ENCODE data around the gene DUS3L. TPM values are rescaled to one million over a fixed set of nuclear protein-coding genes. Genes with fewer than 3 reads are reported as not detected.
"Not testable (repeated sequence)": the region's sequence is repeated elsewhere in the genome, so short reads cannot be mapped to it uniquely, and the experiment has no call there.

The DUS3L gene
- total RNA-seq, 1 donor from 2014 or later, result 61.1 TPM

GRCh38 chr19:5749505-5749904 is 41.5 kb downstream of the DUS3L start:
- Mint-ChIP-seq H3K4me3 (no peak overlapping the region), H3K27ac (no peak overlapping the region), H3K27me3 (ENCODE audit: low read depth) (peaks cover 10% of the 10 kb centered on the region), H3K36me3 (no peaks in the 10 kb centered on the region), H3K9me3 (no peaks in the 10 kb centered on the region), H3K4me1 (peaks cover 2% of the 10 kb centered on the region)
- no peak for DNase-seq (ENCODE audit: low spot score in 2 of 2, unreplicated experiment in 2 of 2)
- TF ChIP-seq CTCF (IDR thresholded peaks at IDR 0.05; ENCODE audit: unreplicated experiment), result no peak

- not testable (repeated sequence) for H3K4me3 Mint-ChIP-seq; H3K4me1 Mint-ChIP-seq; DNase-seq (ENCODE audit: low spot score in 2 of 2, unreplicated experiment in 2 of 2); H3K9me3 Mint-ChIP-seq; H3K36me3 Mint-ChIP-seq; H3K27ac Mint-ChIP-seq; H3K27me3 Mint-ChIP-seq (ENCODE audit: low read depth)
Observed at GRCh38 chr19:5748920-5749319, 42.0 kb downstream of the DUS3L start.

GRCh38 chr19:5744999-5745398 is 46.0 kb downstream of the DUS3L start:
- not testable (repeated sequence) for DNase-seq (ENCODE audit: low spot score in 2 of 2, unreplicated experiment in 2 of 2); H3K4me3 Mint-ChIP-seq; H3K27ac Mint-ChIP-seq; H3K36me3 Mint-ChIP-seq; H3K9me3 Mint-ChIP-seq; H3K4me1 Mint-ChIP-seq
- peaks cover 10% of the 10 kb centered on the region for H3K27me3 Mint-ChIP-seq (ENCODE audit: low read depth)

GRCh38 chr19:5743630-5744029 is 47.3 kb downstream of the DUS3L start:
- no peak for TF ChIP-seq CTCF (IDR thresholded peaks at IDR 0.05; ENCODE audit: unreplicated experiment)
- Mint-ChIP-seq H3K4me1 (no peaks in the 10 kb centered on the region), H3K4me3 (no peak overlapping the region), H3K36me3 (no peaks in the 10 kb centered on the region), H3K27me3 (ENCODE audit: low read depth) (peaks cover 11% of the 10 kb centered on the region), H3K27ac (no peak overlapping the region), H3K9me3 (no peaks in the 10 kb centered on the region)
- DNase-seq (ENCODE audit: low spot score in 2 of 2, unreplicated experiment in 2 of 2), result no peak

GRCh38 chr19:5742051-5742450 is 48.9 kb downstream of the DUS3L start:
- Mint-ChIP-seq H3K4me1 (no peaks in the 10 kb centered on the region), H3K36me3 (no peaks in the 10 kb centered on the region), H3K27me3 (ENCODE audit: low read depth) (peaks cover 11% of the 10 kb centered on the region), H3K27ac (no peak overlapping the region), H3K4me3 (no peak overlapping the region), H3K9me3 (no peaks in the 10 kb centered on the region)
- no peak for TF ChIP-seq CTCF (IDR thresholded peaks at IDR 0.05; ENCODE audit: unreplicated experiment)
- no peak for DNase-seq (ENCODE audit: low spot score in 2 of 2, unreplicated experiment in 2 of 2)

GRCh38 chr19:5738423-5738822 is 52.5 kb downstream of the DUS3L start:
- TF ChIP-seq CTCF (IDR thresholded peaks at IDR 0.05; ENCODE audit: unreplicated experiment), result no peak
- Mint-ChIP-seq H3K27ac (no peak overlapping the region), H3K4me3 (no peak overlapping the region)

More at GRCh38 chr19:5738423-5738822, 52.5 kb downstream of the DUS3L start:
- Mint-ChIP-seq H3K36me3 (no peaks in the 10 kb centered on the region), H3K27me3 (ENCODE audit: low read depth) (peaks cover 8% of the 10 kb centered on the region), H3K9me3 (no peaks in the 10 kb centered on the region), H3K4me1 (no peaks in the 10 kb centered on the region)
- no peak for DNase-seq (ENCODE audit: low spot score in 2 of 2, unreplicated experiment in 2 of 2)

Other genes with a start within 250 kb of the DUS3L start
- 2.5 to 4.3 TPM (median 2.5 TPM) in 3 replicates for gene TINCR, start 223.2 kb downstream of the DUS3L start, total RNA-seq
- 70.5 to 80.3 TPM (median 78.4 TPM) in 3 replicates for gene SAFB2, start 168.4 kb downstream of the DUS3L start, total RNA-seq
- gene SAFB, start 168.1 kb downstream of the DUS3L start, total RNA-seq, result 139 to 147 TPM (median 142 TPM) in 3 replicates
- 30.0 to 32.3 TPM (median 30.7 TPM) in 3 replicates for gene MICOS13, start 110.6 kb downstream of the DUS3L start, total RNA-seq
- 15.9 to 16.7 TPM (median 16.0 TPM) in 3 replicates for gene HSD11B1L, start 110.1 kb downstream of the DUS3L start, total RNA-seq
- gene RPL36, start 100.9 kb downstream of the DUS3L start, total RNA-seq, result 947 to 1,016 TPM (median 998 TPM) in 3 replicates
- gene LONP1, start 71.0 kb downstream of the DUS3L start, total RNA-seq, result 63.4 to 69.8 TPM (median 69.6 TPM) in 3 replicates
- gene CATSPERD, start 70.5 kb downstream of the DUS3L start, total RNA-seq, result not detected in 3 replicates
- 5.4 to 6.0 TPM (median 5.9 TPM) in 3 replicates for gene PRR22, start 6.4 kb downstream of the DUS3L start, total RNA-seq
- gene NRTN, start 13.9 kb upstream of the DUS3L start, total RNA-seq, result 1.7 to 2.8 TPM (median 2.4 TPM) in 3 replicates
- 0.32 TPM in 1 of 3 replicates, not detected in the others for gene FUT6, start 48.5 kb upstream of the DUS3L start, total RNA-seq
- 0.49 to 1.1 TPM (median 0.90 TPM) in 3 replicates for gene FUT3, start 60.3 kb upstream of the DUS3L start, total RNA-seq
- 0.47 to 0.79 TPM (median 0.73 TPM) in 3 replicates for gene FUT5, start 79.4 kb upstream of the DUS3L start, total RNA-seq
- 229 to 235 TPM (median 233 TPM) in 3 replicates for gene NDUFA11, start 112.6 kb upstream of the DUS3L start, total RNA-seq
- gene VMAC, start 113.7 kb upstream of the DUS3L start, total RNA-seq, result 11.0 to 12.3 TPM (median 11.0 TPM) in 3 replicates
- 16.2 to 17.2 TPM (median 16.7 TPM) in 3 replicates for gene CAPS, start 123.1 kb upstream of the DUS3L start, total RNA-seq
- 83.3 to 89.8 TPM (median 87.2 TPM) in 3 replicates for gene RANBP3, start 187.0 kb upstream of the DUS3L start, total RNA-seq